NK-92 treated with Interleukin-12 subunit alpha and Interleukin-12 subunit beta, amount 100 ng/mL, for 24 hours (cell line): ENCODE data around the gene KCNT2.
"Not testable (repeated sequence)": the region's sequence is repeated elsewhere in the genome, so short reads cannot be mapped to it uniquely, and the experiment has no call there.

Source experiments
- DNase-seq: peaks from one replicate; lab custom pipeline; 2025; lab: John Stamatoyannopoulos, UW

KCNT2 gene

GRCh38 chr1:196312739-196313138 is 295.5 kb downstream of the KCNT2 start:
- DNase-seq, result no peak

- no peak for DNase-seq
These were observed 298.9 kb downstream of the KCNT2 start for GRCh38 chr1:196309386-196309785.

GRCh38 chr1:196308176-196308575 is 300.1 kb downstream of the KCNT2 start:
- DNase-seq, result no peak

GRCh38 chr1:196306421-196306820 is 301.8 kb downstream of the KCNT2 start:
- DNase-seq, result no peak

GRCh38 chr1:196305216-196305615 is 303.0 kb downstream of the KCNT2 start:
- no peak for DNase-seq

- no peak for DNase-seq
These were observed 305.3 kb downstream of the KCNT2 start for GRCh38 chr1:196302981-196303380.

- no peak for DNase-seq
These were observed 305.8 kb downstream of the KCNT2 start for GRCh38 chr1:196302420-196302819.

- DNase-seq, result no peak
These were observed 312.5 kb downstream of the KCNT2 start for GRCh38 chr1:196295766-196296165.

GRCh38 chr1:196278816-196279215 is 329.4 kb downstream of the KCNT2 start:
- no peak for DNase-seq

GRCh38 chr1:196277860-196278259 is 330.4 kb downstream of the KCNT2 start:
- DNase-seq, result no peak

GRCh38 chr1:196271212-196271947 is 336.9 kb downstream of the KCNT2 start:
- DNase-seq, result no peak

GRCh38 chr1:196263086-196263485 is 345.2 kb downstream of the KCNT2 start:
- DNase-seq, result not testable (repeated sequence)

- DNase-seq, result no peak
These were observed 348.0 kb downstream of the KCNT2 start for GRCh38 chr1:196260270-196260669.

- no peak for DNase-seq
These were observed 348.9 kb downstream of the KCNT2 start for GRCh38 chr1:196259316-196259715.

GRCh38 chr1:196255762-196256161 is 352.5 kb downstream of the KCNT2 start:
- no peak for DNase-seq

GRCh38 chr1:196229546-196229945 is 378.7 kb downstream of the KCNT2 start:
- DNase-seq, result no peak

- DNase-seq, result no peak
These were observed 393.4 kb downstream of the KCNT2 start for GRCh38 chr1:196214866-196215265.

GRCh38 chr1:196209983-196210382 is 398.3 kb downstream of the KCNT2 start:
- no peak for DNase-seq

- no peak for DNase-seq
These were observed 399.0 kb downstream of the KCNT2 start for GRCh38 chr1:196209265-196209664.

GRCh38 chr1:196207612-196208217 is 400.5 kb downstream of the KCNT2 start:
- no peak for DNase-seq

GRCh38 chr1:196205882-196206281 is 402.4 kb downstream of the KCNT2 start:
- no peak for DNase-seq

- DNase-seq, result no peak
These were observed 411.8 kb downstream of the KCNT2 start for GRCh38 chr1:196196486-196196885.

- DNase-seq, result no peak
These were observed 414.2 kb downstream of the KCNT2 start for GRCh38 chr1:196193896-196194559.
